Activated naive CD4-positive, alpha-beta T cell (primary cell): Measurements from ENCODE around the gene TPP2.

Experiments
- DNase-seq, 4 experiments: peaks; one replicate each; lab custom pipeline; 2025; lab: John Stamatoyannopoulos, UW

Gene TPP2

DNA sequence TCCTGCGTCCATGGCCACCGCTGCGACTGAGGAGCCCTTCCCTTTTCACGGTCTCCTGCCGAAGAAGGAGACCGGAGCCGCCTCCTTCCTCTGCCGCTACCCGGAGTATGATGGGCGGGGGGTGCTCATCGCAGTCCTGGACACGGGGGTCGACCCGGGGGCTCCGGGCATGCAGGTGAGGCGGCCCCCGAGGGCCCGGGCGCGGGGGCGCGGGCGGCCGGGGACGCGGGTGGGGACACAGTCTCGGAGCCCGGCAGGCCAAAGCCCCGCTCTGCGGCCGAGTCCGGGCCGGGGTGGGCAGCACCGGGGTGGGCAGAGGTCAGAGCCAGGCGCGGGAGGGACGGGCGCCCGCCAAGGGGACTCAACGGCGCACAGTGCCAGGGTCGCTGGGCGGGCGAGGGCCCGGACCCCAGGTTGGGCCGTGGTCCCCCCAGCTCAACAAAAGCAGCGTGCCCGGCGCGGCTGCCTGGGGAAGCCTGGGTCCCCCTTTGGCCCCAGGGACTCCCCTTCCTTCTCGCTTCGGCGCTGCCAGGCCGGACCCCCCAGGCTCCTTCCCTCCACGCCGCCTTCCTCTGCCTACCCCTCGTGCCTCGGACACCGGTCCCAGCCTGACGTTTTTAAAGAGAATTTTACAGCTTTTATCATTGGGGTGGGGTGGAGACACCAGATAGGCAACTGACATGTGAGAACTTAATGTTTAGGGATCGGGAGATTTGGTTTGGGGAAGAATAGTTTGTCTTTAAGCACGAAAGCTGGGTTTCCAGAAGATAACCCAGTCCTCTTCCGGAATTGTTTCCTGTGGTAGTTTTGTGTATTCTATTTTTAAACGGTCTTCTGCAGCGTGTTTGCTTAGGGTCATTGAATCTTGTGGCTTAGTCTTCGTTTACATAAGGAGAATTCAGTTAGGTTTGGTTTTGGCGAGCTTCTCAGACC is 509 bp downstream of the TPP2 start:
- DNase-seq = no peak

DNA sequence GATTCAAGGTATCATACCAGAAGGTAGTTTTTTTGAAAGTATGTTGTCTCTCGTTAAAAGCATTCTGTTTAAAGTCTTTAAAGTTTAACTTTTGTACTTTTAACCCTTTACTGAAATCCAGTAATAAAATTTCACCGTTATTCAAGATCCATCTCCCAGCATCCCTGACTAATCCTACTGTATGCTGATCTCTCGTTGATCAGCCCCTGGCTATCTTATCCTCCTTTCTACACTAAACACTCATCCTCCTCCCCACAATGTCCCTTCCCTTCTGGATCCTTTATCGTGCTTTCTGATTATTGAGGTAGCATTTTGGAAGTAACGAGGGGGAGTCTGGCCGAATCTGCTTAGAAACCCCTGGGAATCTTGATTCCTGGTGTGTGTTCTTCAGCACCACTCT is 1.3 kb downstream of the TPP2 start:
- DNase-seq = no peak

DNA sequence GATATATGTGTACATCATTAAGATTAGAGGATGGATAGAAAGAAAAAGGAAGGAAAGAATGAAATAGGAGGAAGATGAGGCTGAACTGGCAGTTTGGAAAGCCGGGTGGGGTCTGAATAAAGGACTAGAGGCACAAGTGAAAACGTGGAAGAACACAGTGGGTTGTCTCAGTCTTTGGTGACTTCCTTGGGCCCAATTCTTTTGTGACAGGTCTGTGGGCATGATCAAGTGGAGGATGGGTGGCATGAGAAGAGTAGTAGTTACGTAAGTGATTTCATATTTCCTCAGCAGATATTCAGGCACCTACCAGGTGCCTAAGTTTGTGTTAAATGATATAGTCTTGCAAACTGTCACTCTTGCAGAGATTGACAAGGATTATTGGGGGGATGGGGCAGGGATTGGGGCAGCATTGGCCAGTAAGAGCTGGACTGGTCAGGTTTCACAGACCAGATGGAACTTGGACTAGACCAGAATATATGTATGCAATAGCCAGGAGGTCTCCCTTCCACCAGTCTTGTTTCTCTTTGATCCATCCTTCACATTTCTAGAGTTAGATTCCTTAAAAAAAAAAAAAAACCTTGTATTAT is 2.7 kb downstream of the TPP2 start:
- no peak for DNase-seq

DNA sequence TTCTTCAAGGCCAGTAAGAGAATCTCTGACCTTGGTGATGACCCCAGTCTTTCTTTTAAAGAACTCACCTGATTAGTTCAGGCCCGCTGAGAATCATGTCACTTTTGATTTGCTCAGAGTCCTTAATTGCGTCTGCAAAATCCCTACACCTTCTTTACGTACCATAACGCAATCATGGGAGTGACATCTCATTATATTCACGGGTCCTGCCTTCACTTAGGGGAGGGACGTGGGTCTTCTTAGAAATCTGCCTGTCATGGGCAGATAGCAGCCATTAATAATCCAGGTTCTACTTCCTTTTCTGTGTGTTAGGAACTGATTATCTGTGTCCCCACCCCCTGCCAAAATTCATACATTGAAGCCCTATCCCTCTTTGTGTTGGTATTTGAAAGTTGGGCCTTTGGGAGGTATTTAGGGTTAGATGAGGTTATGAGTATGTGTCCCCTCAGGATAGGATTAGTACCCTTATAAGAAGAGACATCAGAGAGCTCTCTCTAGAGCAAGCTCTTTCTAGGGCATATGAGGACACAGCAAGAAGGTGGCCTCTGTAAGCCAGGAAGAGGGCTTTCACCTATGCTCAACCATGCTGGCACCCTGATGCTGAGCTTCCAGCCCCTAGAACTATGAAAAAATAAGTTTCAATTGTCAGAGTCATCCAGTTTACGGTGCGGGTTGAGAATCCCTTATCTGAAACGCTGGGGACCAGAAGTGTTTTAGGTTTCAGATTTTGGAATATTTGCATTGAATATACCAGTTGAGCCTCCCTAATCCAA is 9.9 kb downstream of the TPP2 start:
- DNase-seq = no peak

DNA sequence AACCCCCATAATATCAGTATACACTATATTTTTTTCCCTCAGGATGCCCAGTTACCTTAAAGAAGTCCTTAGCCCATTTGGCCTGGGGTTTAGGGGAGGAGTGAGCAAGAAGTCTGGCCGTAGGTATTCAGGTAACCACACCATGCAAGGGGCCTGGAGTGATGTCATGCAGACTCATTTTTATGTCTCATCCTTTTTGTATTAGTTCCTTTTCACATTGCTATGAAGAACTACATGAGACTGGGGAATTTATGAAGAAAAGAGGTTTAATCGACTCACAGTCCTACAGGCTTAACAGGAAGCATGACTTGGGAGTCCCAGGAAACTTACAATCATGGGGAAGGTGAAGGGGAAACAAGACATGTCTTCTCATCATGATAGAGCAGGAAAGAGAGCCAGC is 12.2 kb downstream of the TPP2 start:
- DNase-seq = no peak

DNA sequence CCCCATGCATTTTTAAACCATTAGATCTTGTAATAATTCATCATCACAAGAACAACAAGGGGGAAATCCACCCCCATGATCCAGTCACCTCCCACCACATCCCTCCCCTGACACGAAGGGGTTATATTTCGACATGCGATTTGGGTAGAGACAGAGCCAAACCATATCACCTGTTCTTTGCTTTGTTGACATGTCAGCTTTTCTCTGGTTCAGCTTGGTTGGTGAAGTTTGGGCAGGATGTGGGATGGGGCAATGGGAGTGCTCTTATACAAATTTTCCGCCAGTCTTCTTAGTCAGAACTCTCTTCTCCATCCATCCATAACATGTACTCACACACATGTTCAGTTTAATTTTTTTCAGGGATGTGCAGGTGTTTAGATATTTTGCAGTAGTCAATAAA is 12.9 kb downstream of the TPP2 start:
- DNase-seq = no peak

DNA sequence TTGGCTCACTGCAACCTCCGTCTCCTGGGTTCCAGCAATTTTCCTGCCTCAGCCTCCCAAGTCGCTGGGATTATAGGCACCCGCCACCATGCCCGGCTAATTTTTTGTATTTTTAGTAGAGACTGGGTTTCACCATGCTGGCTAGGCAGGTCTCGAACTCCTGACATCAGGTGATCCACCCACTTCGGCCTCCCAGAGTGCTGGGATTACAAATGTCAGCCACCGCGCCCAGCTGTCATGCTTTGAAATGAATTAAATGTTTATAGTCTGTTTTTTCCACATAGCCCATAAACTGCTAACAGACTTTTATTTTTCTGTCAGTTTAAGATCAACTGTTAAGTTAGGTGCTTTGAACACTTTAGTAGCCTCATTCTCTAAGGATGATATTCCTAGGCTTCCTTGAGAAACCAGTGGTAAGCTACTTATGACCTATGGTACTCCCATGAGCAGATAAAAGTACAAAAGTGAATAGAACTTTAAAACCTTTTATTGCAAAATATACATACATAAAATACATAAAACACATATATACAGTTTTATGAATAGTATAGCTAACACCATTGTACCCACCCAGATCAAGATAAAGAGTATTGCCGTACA is 13.6 kb downstream of the TPP2 start:
- DNase-seq = no peak

DNA sequence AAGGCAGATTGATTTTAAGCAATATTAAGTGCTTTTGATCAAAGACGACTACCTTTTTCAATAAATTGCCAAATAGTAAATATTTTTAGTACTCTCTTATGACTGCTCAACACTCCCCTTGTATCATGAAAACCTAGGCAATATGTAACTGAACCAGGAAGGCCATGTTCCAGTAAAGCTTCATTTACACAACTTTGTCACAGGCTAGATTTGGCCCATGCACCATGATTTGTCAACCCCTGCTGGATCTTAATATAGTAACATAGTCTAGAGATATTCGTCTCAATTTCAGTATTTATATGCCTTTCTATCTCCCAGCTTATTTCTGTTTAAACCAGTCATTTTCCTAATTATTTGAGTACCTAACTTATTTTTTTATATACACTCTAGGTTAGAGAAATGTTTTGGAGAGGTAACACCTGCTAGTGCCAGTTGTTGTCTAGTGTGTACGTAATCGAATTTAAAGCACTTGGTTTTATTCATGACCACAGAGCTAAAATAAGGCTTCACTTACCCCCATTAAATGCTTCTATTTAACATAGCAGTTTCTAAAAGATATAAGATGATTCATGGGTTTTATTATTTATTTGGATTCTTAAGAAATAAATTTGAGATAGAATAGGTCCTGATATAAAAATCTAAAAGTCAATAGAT is 21.0 kb downstream of the TPP2 start:
- no peak for DNase-seq

DNA sequence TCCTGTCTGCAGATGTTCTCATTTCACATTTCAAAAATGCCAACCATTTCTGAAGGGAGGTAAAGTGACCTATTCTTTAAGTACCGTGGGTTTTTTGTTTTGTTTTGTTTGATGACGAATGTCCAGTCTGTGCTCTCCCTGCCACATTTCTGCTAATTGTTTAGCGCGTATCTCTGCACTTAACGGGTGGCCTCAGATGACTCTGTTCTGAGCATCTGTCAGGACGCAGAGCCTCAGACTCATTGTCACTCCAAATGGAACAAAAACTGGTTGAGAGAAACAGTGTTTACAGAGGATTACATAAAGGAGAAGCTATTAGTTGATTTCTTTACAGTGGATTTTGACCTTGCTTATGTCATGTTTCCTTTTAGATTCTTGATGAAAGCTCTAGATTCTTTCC is 23.7 kb downstream of the TPP2 start:
- no peak for DNase-seq

DNA sequence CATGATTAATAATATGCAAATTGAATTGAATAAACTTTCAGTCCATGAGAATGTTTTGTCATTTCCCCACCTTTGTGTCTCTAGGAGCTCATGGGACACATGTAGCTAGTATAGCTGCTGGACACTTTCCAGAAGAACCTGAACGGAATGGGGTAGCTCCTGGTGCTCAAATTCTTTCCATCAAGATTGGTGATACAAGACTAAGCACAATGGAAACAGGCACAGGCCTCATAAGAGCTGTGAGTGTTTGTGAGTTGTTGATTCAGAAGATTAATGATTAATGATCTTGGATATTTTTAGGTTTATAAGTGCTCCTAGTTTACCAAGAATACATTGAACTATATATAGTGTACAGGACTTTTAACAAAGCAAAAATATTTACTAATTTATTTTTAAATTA is 30.1 kb downstream of the TPP2 start:
- DNase-seq = no peak

DNA sequence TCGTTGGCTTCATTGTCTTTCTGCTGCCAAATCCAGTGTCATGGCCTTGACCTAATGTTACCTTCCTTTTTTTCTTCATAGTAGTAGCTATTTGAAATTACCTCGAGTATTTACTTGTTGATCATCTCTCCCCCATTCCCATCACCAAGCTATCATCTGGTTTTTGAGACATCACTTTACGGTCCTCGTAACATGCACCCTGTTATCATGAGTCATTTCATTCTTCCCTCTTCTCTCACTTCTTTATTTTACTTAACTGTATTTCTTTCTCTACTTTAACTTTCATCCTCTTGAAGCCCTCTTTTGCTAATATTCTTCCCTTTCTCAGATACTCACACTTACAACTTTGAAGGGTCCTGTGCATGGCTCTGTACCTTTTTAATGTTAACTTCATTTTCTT is 31.8 kb downstream of the TPP2 start:
- no peak for DNase-seq

DNA sequence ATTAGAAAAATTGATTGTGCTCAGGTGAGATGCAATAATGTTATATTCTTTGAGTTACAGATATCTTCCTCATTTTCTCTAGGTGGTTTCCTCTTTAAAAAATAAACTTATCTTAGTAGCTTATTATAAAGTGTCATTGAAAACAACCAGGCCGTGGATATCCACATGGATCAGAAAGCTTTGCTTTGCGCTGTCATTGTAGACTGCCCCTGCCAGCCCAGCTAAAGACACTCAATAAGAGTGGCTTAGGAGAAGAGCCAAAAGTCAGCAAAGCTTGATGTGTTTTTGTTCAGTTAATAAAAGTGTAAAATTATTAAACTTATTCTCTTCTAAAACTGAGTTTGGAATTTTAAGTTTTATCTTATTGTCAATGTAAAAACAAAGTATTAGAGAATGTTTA is 34.4 kb downstream of the TPP2 start:
- no peak for DNase-seq

DNA sequence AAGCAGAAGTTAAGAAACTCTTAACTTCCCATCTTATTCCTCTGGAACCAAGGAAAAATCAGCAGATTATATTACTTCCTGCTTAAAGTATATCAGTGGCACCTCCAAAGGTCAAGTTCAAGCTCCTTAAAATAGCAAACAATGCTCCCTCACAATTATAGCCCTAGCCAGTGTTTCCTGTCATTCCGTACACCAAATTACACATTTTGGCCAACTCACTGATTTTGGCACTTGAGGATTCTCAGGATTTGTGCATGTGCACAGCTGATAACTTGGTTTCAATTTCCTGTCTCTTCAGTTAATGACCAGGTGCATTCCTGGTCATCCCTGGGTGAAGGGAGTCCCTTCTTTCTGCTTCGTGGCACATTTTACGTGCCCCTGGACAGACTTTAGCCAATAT is 42.0 kb downstream of the TPP2 start:
- no peak for DNase-seq

DNA sequence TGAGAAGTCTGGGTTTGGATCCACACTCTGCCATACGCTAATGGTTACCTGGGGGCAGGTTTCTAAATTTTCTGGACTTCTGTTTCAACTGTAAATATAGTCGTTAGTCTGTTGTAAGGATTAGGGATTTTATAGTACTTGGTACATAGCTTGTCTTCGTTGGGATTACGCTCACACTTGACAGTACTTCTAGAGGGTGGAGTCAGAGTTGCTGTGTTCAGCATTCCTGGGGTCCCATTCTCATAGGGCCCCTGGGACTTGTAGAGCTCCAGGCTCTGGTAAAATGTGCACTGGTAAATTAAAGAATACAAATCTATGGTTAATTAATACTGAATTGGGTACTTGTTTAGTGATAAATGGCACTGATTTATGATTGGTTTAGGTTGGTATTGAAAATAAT is 45.2 kb downstream of the TPP2 start:
- DNase-seq = no peak

DNA sequence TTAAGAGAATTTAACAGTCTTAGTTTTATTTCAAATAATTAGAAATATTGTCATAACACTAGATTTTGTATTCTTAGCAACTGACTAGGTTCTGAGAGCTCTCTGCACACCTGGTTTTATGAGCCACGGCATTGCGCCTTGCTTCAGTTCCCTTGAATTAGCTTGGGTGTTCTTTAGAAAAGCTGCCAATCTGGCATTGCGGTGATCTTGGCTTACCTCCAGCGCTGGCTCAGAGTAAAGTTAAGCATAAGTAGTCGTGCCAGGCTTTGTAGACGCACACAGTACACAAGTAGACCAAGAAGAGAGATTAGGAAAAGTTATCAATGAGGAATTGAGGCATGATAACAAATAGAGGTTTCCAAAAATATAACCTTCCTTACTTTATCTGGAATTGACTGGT is 45.7 kb downstream of the TPP2 start:
- no peak for DNase-seq

DNA sequence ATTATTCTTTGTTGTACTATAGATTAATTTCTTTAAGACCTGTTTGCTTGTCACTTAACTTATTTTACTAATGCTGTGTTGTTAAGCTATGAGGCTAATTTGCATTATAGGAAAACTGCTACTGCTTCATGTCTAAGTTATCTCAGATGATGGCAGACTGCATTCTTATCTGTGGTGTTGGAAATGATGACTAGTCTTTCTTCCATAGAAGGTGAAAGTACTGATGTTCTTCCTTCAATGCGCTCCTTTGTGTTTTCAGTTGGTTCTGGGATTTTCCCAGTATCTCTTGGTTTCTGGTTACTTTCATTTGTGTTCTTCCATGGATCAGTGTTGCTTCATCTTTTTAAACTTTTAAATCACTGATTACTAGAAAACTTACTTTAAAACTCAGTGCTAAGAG is 46.9 kb downstream of the TPP2 start:
- DNase-seq = no peak

DNA sequence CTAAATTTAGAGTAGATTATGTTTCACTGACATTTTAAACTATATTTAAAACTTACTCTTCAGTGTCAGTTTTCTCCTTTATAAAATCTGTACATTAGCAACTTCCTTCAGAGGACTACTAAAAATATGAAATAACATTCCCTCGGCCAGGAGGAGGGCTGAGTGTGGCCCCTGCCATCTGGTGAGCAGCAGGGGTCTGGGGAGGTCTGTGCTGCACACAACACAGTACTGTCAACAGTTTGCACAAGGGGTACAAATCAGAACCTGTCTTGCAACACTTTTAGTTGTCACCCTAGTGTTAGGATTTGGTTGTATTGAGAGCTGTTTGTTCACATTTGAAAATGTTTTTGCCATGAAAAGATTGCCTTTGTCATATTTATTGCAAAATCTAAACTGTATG is 48.9 kb downstream of the TPP2 start:
- DNase-seq = no peak

DNA sequence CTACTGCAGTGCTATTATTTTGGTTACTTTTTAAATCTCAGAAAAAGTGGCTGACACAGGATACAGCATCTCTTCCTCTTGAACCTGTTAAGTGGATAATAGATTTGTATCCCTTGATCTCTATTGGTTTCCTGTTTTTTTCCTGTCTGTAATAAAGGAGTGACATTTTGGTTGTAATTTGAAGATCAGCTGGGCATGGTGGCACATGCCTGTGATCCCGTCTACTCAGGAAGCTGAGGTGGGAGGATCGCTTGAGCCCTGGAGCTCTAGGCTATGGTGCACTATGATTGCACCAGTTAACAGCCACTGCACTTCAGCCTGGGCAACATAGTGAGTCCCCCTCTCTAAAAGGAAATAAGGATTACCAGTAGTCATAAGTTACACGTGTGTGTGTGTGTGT is 51.3 kb downstream of the TPP2 start:
- no peak for DNase-seq

DNA sequence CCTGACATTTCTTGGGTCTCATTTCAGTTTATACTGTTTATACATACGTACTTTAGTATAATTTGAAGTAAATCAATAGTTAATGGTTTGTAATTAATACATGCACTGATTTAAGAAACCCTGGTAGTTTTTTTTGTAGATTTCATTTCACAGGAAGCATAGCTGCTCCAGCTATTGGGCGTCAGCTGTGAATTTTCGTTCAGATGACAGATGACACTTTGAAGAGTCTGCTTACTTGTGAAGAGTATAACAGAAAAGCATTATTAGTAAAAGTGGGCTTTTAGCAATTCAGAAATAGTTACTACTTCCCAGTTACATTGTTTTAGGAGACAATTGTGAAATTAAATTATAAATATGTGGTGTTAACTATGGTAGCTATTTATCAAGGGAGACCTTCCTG is 53.7 kb downstream of the TPP2 start:
- DNase-seq = no peak

DNA sequence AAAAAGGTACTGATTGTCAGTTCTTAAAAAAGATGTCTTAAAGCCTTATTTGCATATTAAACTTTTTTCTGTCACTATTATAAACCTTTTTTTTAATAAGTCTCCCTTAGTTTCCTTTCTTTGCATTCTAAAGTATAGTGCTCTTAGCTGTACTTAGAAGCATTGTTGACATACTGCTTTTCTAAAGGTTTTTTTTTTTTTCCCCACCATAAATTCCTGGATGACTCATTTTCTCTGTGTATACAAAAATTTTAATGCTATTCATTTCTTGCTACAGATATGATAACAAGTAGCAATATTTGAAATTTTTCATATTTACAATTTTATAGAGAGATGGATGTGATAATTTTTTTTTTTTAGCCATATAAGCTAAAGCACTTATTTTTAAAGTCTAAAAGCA is 54.6 kb downstream of the TPP2 start:
- DNase-seq = no peak

DNA sequence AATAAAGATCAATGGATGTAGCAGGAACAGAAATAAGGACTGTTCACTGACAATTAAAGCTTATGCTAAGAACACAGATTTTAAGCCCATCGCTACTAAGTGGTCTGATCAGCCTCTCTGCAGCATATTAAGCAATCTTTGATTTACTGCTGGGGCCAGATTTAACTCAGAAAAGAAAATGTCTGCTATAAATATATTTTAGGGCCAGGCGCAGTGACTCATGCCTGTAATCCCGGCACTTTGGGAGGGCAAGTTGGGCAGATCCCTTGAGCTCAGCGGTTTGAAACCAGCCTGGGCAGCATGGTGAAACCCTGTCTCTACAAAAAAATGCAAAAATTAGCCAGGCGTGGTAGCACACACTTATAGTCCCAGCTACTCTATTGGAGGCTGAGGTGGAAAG is 55.1 kb downstream of the TPP2 start:
- no peak for DNase-seq

DNA sequence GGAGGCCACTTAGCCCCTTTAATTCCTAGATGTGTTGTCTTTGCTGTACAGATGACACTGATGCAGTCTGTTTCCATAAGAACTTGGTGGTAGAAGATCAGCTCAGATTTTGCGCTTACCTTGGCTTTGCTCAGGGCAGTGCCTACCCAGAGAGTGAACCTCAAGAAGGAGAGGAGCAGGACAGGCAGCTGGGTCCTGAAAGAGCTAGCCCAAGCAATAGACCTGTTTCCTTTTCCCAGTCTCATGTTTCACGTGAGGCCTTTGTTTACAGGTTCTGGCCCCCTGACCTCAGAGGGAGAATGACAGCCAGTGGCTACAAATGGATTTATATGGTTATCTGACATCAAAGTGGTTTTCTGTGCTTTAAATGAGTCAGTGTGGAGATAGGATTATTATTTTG is 58.0 kb downstream of the TPP2 start:
- no peak for DNase-seq
